HEK293 (cell line): Measurements from ENCODE around the gene CKMT2.

Experiments used
- CTCF ChIP-seq: fragments of 450-650 bp; formaldehyde crosslinking; IDR thresholded peaks from 2 replicates; pipeline ENCODE4 v1.5.1; 2016; ENCODE audit warnings: missing biosample characterization, missing genetic modification characterization
- ZBTB44 ChIP-seq: fragments of 450-650 bp; IDR thresholded peaks from 2 replicates; pipeline ENCODE4 v1.5.1; 2018; ENCODE audit warnings: missing biosample characterization, mild to moderate bottlenecking, missing genetic modification characterization
- ZNF596 ChIP-seq: fragments of 450-650 bp; IDR thresholded peaks from 2 replicates; pipeline ENCODE4 v1.5.0; 2018; ENCODE audit warnings: missing biosample characterization, mild to moderate bottlenecking, missing genetic modification characterization, moderate library complexity
- ZNF707 ChIP-seq: fragments of 450-650 bp; formaldehyde crosslinking; IDR thresholded peaks from 2 replicates; pipeline ENCODE4 v1.5.1; 2016; ENCODE audit warnings: missing biosample characterization, missing genetic modification characterization
- TF ChIP-seq, protein P1 (sequence below): fragments of 450-650 bp; formaldehyde crosslinking; IDR thresholded peaks from 2 replicates; pipeline ENCODE4 v1.5.1; 2016; ENCODE audit warnings: missing biosample characterization, missing genetic modification characterization, borderline replicate concordance

DNA sequence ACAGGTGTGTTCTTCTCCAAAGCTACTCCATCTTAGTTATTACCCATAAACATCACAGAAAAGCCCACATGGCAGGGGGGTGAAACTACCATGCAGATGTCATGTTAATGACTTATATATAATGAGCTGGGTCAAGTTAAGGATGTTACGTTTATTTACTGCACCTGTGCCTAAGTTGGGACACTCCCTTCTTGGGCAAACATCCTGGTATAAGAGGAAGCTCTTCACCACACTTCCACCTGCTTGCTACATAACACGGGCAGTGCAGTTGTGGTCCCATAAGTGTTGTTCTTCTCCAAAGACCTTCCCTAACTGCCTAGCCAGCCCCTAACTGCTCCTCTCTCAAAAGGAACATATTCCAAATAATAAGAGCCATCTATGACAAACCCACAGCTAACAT is 59.0 kb downstream of the CKMT2 start:
- no peak for TF ChIP-seq ZNF596
- no peak for TF ChIP-seq ZNF707
- TF ChIP-seq, protein P1, sequence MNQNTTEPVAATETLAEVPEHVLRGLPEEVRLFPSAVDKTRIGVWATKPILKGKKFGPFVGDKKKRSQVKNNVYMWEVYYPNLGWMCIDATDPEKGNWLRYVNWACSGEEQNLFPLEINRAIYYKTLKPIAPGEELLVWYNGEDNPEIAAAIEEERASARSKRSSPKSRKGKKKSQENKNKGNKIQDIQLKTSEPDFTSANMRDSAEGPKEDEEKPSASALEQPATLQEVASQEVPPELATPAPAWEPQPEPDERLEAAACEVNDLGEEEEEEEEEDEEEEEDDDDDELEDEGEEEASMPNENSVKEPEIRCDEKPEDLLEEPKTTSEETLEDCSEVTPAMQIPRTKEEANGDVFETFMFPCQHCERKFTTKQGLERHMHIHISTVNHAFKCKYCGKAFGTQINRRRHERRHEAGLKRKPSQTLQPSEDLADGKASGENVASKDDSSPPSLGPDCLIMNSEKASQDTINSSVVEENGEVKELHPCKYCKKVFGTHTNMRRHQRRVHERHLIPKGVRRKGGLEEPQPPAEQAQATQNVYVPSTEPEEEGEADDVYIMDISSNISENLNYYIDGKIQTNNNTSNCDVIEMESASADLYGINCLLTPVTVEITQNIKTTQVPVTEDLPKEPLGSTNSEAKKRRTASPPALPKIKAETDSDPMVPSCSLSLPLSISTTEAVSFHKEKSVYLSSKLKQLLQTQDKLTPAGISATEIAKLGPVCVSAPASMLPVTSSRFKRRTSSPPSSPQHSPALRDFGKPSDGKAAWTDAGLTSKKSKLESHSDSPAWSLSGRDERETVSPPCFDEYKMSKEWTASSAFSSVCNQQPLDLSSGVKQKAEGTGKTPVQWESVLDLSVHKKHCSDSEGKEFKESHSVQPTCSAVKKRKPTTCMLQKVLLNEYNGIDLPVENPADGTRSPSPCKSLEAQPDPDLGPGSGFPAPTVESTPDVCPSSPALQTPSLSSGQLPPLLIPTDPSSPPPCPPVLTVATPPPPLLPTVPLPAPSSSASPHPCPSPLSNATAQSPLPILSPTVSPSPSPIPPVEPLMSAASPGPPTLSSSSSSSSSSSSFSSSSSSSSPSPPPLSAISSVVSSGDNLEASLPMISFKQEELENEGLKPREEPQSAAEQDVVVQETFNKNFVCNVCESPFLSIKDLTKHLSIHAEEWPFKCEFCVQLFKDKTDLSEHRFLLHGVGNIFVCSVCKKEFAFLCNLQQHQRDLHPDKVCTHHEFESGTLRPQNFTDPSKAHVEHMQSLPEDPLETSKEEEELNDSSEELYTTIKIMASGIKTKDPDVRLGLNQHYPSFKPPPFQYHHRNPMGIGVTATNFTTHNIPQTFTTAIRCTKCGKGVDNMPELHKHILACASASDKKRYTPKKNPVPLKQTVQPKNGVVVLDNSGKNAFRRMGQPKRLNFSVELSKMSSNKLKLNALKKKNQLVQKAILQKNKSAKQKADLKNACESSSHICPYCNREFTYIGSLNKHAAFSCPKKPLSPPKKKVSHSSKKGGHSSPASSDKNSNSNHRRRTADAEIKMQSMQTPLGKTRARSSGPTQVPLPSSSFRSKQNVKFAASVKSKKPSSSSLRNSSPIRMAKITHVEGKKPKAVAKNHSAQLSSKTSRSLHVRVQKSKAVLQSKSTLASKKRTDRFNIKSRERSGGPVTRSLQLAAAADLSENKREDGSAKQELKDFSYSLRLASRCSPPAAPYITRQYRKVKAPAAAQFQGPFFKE (tag by site-specific recombination) = no peak
- no peak for TF ChIP-seq CTCF
- no peak for TF ChIP-seq ZBTB44 (tag by site-specific recombination)
